Activated gamma-delta T cell (primary cell): ENCODE measurements around the gene TAGAP.
"Not testable (repeated sequence)": the region's sequence is repeated elsewhere in the genome, so short reads cannot be mapped to it uniquely, and the experiment has no call there.

Experiments used
- DNase-seq: peaks from one replicate; lab custom pipeline; 2025; lab: John Stamatoyannopoulos, UW

Gene TAGAP

DNA sequence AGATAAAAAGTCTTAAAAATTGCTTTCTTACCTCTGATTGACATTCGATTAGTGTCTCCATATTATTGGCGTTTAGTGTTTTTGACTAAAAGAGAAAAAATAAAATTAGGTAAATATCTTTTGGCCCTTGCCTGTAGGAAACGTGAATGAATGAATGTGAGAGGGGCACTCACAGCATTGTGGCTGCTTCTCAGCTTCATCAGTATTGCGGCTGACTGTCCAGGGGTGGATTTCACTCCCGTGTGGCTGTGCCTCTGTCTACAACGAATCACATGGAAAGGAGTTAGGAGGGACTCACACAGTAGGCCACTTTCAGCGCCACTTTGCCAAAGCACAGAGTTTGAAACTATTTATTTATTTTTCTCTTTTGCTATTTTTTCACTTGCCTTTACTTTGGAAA, 844 bp downstream of the TAGAP start:
- no peak for DNase-seq

DNA sequence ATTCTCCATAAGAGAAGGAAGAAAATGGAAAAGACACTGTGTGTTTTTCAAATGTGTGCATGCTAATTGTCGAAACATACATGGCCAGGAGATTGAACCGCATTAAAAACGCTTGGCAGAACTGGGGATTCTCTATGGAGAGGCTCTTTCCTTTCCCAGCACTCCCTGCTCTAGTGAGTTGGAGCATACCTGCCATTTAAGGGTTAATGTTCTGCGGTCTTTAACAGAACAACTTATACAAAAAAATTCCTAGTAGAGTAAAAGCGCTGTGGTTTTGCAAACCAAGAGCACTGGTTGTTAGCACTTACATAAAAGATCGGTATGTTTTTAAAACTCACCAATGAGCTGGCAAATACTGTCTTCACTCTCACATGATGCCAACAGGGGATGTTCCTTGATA, 1.5 kb downstream of the TAGAP start:
- no peak for DNase-seq

DNA sequence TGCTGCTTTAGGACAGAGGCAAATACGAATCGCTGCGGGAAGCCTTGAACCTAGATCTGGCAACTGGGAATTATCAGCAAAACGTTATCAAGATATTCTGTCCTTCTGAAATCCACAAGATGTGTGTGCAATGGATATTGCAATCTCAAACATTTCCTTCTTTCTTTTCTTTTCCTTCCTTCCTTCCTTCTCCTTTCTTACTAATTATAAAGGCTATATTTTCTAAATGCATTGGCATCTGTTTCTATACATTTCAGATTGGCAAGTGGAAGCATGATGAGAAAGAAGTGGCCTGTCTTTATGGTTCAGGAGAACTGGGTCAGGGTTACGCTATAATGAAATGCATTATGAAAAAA, 2.0 kb downstream of the TAGAP start:
- no peak for DNase-seq

GRCh38 chr6:159042003-159042825, 2.6 kb downstream of the TAGAP start:
- DNase-seq: no peak

DNA sequence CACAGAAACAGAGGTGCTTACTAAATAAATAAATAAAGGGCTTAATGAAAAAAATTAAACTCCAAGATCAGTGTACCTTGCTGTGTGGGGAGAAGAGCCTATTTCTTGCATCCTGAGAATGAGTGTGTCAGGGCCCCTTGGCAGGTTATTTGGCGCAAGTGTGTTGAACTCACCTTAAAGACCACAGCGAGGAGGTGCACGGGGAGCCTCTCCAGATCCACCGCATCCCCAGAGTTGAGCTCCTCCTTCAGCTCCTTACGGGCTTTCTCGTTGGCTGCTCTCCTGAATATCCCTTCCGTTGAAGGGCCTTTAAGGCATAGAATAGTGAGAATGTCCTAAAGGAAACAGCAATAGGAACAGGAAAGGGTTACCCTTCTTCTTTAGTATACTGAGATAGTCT, 3.6 kb downstream of the TAGAP start:
- no peak for DNase-seq

GRCh38 chr6:159039885-159040258, 4.9 kb downstream of the TAGAP start:
- no peak for DNase-seq

DNA sequence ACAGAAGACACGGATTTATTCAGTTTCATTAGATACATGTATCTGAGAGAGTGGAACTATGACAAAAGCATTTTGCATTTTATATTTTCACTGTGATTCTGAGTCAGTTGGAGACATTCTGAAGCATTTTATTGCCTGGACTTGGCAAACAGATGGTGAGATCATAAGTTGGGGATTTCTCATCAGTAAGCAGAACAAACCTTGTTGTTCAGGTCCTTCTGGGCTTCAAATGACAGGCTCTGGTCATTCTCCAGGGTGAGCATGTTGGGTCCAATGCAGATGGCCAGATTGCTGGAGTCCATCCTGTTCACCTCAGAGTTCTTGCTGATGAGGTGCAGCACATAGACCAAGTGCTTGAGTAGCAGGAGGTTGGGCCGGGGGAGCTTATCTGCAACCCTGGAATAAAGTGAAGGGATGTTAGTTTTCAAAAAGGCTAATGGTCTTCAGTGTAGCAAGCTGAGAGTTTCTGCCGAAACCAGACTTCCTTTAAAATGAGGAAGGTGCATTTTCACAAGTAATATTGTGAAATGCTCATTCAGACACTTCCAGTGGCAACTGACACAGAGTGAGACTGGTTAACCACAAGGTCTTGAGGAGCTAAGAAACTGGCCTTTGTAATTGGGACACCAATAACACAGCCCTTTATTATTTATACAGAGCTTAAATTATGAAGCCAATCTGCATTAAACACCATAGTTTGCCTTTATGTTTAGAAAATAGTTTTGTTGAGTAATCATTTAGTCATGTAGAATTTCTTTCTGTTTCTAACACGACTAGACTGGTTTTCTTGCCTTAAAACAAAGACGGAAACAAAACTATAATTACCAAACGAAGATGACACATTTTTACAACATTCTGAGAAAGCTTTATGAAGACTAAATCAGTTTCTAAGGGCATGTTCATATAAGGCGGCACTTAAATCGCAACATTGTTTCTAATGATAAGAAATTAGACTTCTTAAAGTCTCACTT, 5.6 kb downstream of the TAGAP start:
- DNase-seq: no peak

GRCh38 chr6:159038318-159038717, 6.5 kb downstream of the TAGAP start:
- DNase-seq: not testable (repeated sequence)

DNA sequence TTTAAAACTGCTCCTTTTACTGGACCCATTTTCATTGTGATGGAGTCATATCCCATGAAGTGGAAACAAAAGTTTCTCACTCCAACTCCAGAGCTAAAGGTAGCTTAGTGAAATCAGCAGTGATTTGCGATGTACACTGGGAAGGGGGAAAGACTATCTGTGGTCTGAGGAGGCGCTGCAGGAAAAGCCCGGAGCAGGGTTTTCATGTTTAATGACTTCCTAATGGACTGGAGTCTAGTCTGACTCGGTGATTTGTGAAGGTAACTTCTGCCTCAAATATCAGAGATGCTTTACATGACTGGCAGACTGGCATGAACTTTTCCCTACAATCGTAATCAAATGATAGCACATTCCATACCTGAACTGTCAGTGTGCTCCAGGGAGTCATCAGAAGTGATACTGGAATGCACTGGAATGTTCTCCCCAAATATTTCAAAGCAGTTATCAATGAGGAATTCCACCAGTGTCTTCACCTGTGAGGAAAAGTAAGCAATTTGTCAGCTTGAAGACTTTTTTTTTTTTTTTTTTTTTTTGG, 7.0 kb downstream of the TAGAP start:
- no peak for DNase-seq

DNA sequence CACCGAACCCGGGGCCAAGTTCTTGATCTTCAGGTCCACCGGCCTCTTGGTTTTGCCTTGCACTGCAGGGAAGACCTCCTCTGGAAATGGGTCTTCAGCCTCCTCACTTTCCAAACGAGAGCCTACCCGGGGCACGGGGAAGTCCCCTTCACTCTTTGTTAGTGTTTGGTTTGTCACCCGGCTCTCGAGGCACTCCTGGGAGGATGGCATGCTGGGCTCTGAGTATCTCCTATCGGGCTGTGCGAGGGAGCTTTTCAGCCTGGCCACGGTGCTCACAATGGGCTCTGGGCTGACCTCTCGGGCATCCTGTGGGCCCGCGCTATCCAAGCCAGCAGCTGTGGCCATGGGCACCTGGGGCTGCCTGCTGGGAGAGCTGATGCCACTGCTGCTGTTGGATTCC, 8.1 kb downstream of the TAGAP start:
- no peak for DNase-seq

DNA sequence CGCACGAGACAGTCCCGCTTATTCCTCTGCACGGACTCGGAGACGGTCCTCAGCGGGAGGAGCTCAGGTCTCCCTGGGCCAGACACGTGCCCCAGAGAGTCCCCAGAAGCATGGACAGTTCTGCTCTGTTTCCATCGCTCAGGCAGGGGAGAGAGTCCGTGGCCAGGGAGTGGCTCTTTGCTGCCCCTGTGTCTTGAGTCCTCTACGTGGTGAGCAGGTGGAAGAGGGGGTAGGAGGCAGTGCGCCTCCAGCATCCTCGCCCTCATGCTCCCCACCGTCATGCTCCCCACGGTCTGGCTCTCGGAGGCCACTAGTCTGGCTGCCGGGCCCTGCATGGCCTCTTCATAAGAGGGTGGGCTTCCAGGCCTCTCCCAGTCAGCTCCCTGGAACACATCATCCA, 8.9 kb downstream of the TAGAP start:
- DNase-seq: no peak

GRCh38 chr6:159033160-159034049, 11.4 kb downstream of the TAGAP start:
- DNase-seq: no peak

DNA sequence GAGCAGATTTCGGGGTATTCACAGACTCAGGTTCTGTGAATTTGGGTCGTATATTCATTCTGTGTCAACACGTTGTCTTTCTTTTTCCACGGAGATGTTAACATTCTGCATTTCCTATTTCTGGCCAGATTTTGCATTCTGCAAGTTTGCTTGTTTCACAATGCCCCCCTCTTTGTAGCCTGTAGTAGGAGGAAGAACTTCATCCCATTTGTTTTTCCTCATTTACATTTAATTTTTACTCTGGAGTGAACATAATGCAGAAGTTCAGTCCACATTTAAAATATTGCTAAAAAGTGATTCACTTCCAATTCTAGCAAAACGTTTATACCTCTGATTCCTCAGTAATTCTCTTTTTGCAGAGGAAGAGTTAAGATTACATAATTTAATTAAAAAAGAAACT, 12.9 kb downstream of the TAGAP start:
- no peak for DNase-seq

DNA sequence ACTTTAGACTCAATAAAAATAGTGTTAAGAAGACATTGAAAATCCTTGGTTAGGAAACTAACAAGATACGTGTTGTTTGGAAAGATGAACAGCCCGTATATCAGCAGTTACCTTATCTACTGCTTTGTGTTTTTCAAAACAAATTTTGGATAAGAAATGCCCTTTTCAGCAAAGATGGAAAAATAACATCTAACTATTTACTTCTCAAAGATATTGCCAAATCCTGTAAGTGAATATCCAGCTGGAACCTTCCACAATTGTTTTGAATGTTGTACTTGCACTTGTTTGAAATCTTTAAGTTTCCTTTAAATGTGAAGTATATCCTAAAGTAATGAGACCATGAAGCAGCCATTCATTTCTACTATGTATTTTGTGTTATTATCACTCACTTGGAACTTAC, 14.6 kb downstream of the TAGAP start:
- DNase-seq: no peak

DNA sequence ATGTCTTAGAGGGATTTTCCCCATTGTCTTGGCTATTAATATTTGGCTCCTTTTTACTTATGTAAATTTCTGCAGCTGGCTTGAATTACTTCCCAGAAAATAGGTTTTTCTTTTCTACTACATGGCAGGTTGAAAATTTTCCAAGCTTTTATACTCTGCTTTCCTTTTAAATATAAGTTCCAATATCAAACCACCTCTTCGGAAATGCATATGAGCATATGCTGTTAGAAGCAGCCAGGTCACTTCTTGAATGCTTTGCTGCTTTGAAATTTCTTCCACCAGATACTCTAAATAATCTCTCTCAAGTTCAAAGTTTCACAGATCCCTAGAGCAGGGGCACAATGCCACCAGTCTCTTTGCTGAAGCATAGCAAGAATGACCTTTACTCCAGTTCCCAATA, 19.6 kb downstream of the TAGAP start:
- not testable (repeated sequence) for DNase-seq

- DNase-seq: no peak
Measured at GRCh38 chr6:159023893-159024292, 20.9 kb downstream of the TAGAP start.

GRCh38 chr6:159020011-159020410, 24.8 kb downstream of the TAGAP start:
- DNase-seq: no peak

GRCh38 chr6:159017757-159018559, 26.8 kb downstream of the TAGAP start:
- no peak for DNase-seq

DNA sequence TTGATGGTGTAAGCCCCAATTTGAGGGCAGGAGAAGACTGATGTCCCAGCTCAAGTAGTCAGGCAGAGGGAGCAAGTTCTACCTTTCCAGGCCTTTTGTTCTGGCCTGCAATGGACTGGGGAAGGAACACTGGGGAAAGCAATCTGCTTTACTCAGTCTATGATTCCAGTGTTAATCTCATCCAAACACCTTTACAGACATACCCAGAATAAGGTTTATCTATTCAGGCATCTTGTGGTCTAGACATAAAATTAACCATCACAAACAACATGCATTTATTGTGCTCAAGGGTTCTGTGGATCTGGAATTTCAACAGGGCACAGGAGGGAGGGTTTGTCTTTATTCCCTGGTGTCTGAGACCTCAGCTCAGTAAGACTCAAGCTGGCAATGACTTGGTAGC, 30.4 kb downstream of the TAGAP start:
- no peak for DNase-seq

- no peak for DNase-seq
Measured at GRCh38 chr6:159013229-159013628, 31.6 kb downstream of the TAGAP start.

GRCh38 chr6:159012201-159012600, 32.6 kb downstream of the TAGAP start:
- no peak for DNase-seq
